Transverse colon (tissue), 4 donors: ENCODE results near the gene GRK4. TPM values are rescaled to one million over a fixed set of nuclear protein-coding genes. Genes with fewer than 3 reads are reported as not detected.
"Not testable (repeated sequence)": the region's sequence is repeated elsewhere in the genome, so short reads cannot be mapped to it uniquely, and the experiment has no call there.

ENCODE experiments used
- DNase-seq: peaks from one replicate; pipeline ENCODE4 v3.0.0-alpha.2; 2019
- H3K27ac ChIP-seq, 4 donors: fragments of 200-600 bp; sonication (generic); 2 replicates each; pipeline ENCODE4 v1.5.1; 2016 to 2018; ENCODE audit warnings: inconsistent platforms in 4 of 4
- H3K27me3 ChIP-seq: fragments of 200-600 bp; sonication (generic); 2 replicates; pipeline ENCODE4 v1.5.1; 2017; ENCODE audit warnings: inconsistent platforms
- H3K36me3 ChIP-seq, 4 donors: fragments of 200-600 bp; sonication (generic); 2 replicates each; pipeline ENCODE4 v1.5.1; 2017 to 2019; ENCODE audit warnings: inconsistent platforms in 4 of 4
- H3K4me1 ChIP-seq, 4 donors: fragments of 200-600 bp; sonication (generic); 2 replicates each; pipeline ENCODE4 v1.5.1; 2017 to 2020; ENCODE audit warnings: inconsistent platforms in 4 of 4
- H3K4me3 ChIP-seq, 4 donors: fragments of 200-600 bp; sonication (generic); 1 replicate in 1 of 4; 2 replicates in 3 of 4; pipeline versions ENCODE4 v1.5.1 to v1.6.1; 2017 to 2019; ENCODE audit warnings: inconsistent platforms in 4 of 4
- H3K9me3 ChIP-seq, 2 donors: fragments of 200-600 bp; sonication (generic); 2 replicates each; pipeline ENCODE4 v1.5.1; 2017 to 2019; ENCODE audit warnings: inconsistent platforms in 2 of 2
- EP300 ChIP-seq: sonication (generic); formaldehyde crosslinking; IDR thresholded peaks from one replicate; pipeline ENCODE4 v1.6.1; 2017; ENCODE audit warnings: antibody characterized with exemption, low read depth
- POLR2A ChIP-seq: fragments of 450-650 bp; IDR thresholded peaks from one replicate; pipeline ENCODE4 v1.6.1; 2016; ENCODE audit warnings: antibody characterized with exemption, mild to moderate bottlenecking, moderate library complexity
- POLR2AphosphoS5 ChIP-seq, 3 donors: sonication (generic); formaldehyde crosslinking; IDR thresholded peaks; one replicate each; pipeline ENCODE4 v1.6.1; 2016; ENCODE audit warnings: antibody characterized with exemption in 3 of 3
- WGBS, 2 donors: methylation state at CpG; one replicate each; pipeline ENCODE4 v1.1.5; 2018; ENCODE audit warnings: low coverage in 1 of 2; 5-methylcytosine and 5-hydroxymethylcytosine counted together
- in situ Hi-C, 4 donors: fragments of 200-750 bp; cut with MboI; loops; one replicate each; pipeline versions ENCODE4 v1.15.0 to v1.15.1; 2017; ENCODE audit warnings: low sequenced_read_pairs in 3 of 4, low pct_ligation_motif_present in 1 of 4, low pct_unique_long_range_greater_than_20kb in 1 of 4
- intact Hi-C: fragments of 100-400 bp; cut with DNase I; formaldehyde crosslinking; loops from one replicate; pipeline ENCODE4 v1.15.1; 2023; ENCODE audit warnings: low total_unique reads
- total RNA-seq, 4 donors: library from RNA; depleted of rRNA; stranded (reverse); fragments of >200 nt; gene quantifications; one replicate each; pipeline ENCODE4 v1.1.0, GENCODE V29; 2016
- TF ChIP-seq, protein P1 (sequence below), 5 experiments: fragments of 200-600 bp in 3 of 5; fragments of 450-650 bp in 2 of 5; sonication (generic) in 3 of 5; IDR thresholded peaks; 1 replicate in 2 of 5; 2 replicates in 3 of 5; pipeline ENCODE4 v1.5.1; 2016 to 2017; ENCODE audit warnings: antibody characterized with exemption in 5 of 5, inconsistent platforms in 3 of 5, mild to moderate bottlenecking in 2 of 5, moderate library complexity in 1 of 5

Gene GRK4
- total RNA-seq = 1 to 10 TPM; 2.5 to 7.9 (median 4.1) TPM

DNA sequence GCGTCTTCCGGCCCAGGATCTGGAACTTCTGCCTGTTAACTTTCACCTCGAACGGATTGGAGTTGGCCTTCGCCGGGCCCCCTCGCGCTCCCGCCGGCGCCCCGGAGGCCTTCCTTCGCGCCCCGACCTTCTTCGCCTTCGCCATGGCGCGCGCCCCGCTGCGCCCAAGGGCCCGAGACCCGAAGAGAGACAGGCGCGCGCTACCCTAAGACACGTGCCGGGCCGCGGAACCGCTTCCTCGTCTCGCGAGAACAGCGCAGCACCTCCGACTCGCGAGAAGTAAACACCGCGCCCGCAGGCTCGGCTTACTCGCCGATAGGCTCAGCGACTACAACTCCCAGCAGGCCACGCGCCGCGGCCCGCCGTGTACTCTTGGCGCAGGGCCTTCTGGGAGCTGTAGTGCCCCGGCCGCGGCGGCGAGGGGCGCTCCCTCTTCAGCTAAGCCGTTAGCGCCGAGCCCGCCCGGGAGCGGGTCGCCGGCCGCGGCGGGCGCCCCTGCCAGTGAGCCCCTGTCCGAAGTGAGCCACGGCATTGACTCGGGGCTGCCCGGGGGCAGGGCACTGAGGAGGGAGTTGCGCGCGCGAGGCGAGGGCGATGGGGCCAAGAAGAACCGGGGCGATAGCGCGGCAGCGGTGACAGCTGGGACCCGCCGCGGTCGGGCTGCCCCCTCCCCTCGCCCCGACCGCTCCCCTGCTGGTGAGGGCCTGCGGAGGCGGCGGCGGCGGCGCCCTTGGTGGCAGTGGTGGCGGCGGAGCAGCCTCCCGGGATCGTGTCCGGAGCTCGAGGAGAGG, at the start of gene GRK4, which contains the start of gene NOP14:
Gene GRK4 (plus strand): TSS at position 397 of the 791 bp plus-strand sequence. CDS start 500 bp downstream, outside the sequence.
Gene NOP14 (minus strand): TSS at position 232 of the 791 bp plus-strand sequence. CDS start 87 bp downstream, at position 145.
- in situ Hi-C loops = no loop called here
- no peaks in the 10 kb centered on the region for H3K36me3 ChIP-seq
- TF ChIP-seq POLR2AphosphoS5 (IDR thresholded peaks at IDR 0.05) = peak; percentile 59 to 87 (median 82)
- no peak for TF ChIP-seq EP300
- TF ChIP-seq, protein P1, sequence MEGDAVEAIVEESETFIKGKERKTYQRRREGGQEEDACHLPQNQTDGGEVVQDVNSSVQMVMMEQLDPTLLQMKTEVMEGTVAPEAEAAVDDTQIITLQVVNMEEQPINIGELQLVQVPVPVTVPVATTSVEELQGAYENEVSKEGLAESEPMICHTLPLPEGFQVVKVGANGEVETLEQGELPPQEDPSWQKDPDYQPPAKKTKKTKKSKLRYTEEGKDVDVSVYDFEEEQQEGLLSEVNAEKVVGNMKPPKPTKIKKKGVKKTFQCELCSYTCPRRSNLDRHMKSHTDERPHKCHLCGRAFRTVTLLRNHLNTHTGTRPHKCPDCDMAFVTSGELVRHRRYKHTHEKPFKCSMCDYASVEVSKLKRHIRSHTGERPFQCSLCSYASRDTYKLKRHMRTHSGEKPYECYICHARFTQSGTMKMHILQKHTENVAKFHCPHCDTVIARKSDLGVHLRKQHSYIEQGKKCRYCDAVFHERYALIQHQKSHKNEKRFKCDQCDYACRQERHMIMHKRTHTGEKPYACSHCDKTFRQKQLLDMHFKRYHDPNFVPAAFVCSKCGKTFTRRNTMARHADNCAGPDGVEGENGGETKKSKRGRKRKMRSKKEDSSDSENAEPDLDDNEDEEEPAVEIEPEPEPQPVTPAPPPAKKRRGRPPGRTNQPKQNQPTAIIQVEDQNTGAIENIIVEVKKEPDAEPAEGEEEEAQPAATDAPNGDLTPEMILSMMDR (IDR thresholded peaks at IDR 0.05) = peak in 3 of 5 experiments; percentile 13 to 43 (median 21)
- peak; percentile 72 for TF ChIP-seq POLR2A
- H3K4me1 ChIP-seq = peaks cover 3 to 26% (median 20%) of the 10 kb centered on the region in 4 donors
- 0% methylated on average over 71 of the region's 105 CpGs; no CpG with 5 or more reads in 1 of the 2 donors for WGBS, 2 donors
- H3K27ac ChIP-seq = peak within 1 kb of the TSS; percentile 87 to 92 (median 89)
- no peaks in the 10 kb centered on the region for H3K9me3 ChIP-seq
- H3K27me3 ChIP-seq = no peaks in the 10 kb centered on the region
- DNase-seq = peak; percentile 98
- peak within 1 kb of the TSS; percentile 85 to 100 (median 92) for H3K4me3 ChIP-seq
- intact Hi-C loops = no loop called here

DNA sequence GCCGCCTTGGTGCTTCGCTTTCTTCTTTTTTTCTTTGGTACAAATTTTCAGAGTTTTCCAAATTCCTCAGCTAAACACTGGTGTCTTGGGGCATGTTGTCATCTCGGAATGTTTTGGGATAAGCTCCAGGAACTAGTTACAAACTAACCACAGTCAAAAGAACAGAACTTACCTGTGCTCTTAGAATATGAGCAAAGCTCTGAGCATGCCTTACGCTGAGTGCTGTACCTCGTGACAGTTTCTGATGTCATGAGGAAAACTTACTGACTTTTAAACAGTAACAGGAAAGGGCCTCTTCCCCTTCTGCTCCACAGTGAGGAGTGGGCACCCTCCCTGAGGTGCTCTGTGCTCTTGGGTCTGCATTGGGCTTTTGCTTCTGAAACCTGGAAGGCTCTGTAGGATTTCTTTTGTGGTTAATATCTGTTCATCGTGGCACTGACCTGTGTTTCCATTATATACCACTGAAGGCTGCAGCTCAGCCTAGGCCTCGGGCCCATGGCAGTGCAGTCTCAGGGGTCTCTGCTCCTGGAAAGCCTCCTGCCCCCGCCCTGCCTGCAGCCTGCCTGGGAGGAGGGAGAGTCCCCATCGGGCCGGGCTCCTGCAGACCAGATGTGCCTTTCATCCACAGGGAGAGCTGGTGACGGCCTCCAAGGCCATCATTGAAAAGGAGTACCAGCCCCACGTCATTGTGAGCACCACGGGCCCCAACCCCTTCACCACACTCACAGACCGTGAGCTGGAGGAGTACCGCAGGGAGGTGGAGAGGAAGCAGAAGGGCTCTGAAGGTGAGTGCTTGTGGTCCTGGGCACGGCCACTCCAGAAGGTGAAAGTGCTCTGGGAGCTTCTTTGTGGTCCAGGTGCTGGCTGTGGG, 48.9 kb upstream of the GRK4 start:
- Histone ChIP-seq H3K4me1 (no peaks in the 10 kb centered on the region), H3K27me3 (no peaks in the 10 kb centered on the region), H3K36me3 (peaks cover 0 to 47% (median 16%) of the 10 kb centered on the region in 4 donors), H3K4me3 (no peak overlapping the region), H3K9me3 (no peaks in the 10 kb centered on the region), H3K27ac (no peak overlapping the region)
- 85 to 91% methylated on average over 6 to 12 of the region's 16 CpGs for WGBS, 2 donors
- TF ChIP-seq POLR2A (no peak), POLR2AphosphoS5 (IDR thresholded peaks at IDR 0.05) (no peak), EP300 (no peak)
- TF ChIP-seq, protein P1 (IDR thresholded peaks at IDR 0.05) = no peak
- intact Hi-C loops = no loop called here
- in situ Hi-C loops = no loop called here
- no peak for DNase-seq

DNA sequence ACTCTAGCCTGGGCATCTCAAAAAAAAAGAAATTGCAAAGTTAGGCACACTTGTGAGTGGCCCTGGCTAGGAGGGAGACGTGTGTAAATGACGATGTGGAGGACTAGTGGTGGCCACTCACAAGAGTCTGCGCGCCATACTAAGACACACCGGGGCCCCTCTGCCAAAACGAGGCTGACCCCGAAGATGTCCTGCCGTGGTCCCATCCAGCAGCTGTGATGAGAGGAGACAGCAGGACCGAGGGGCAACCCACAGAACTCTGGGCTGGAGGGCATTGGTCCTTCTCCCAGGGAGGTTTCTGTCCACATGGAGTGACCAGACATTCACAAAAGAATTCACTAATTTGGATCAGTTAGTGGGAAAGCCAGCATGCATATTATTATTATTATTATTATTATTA, 47.6 kb upstream of the GRK4 start:
- 93% methylated on average over 3 to 9 of the region's 9 CpGs for WGBS, 2 donors
- H3K4me3 ChIP-seq = no peak overlapping the region
- in situ Hi-C loops = no loop called here
- H3K27me3 ChIP-seq = no peaks in the 10 kb centered on the region
- intact Hi-C loops = no loop called here
- DNase-seq = no peak
- no peaks in the 10 kb centered on the region for H3K9me3 ChIP-seq
- no peak overlapping the region for H3K27ac ChIP-seq
- no peaks in the 10 kb centered on the region for H3K4me1 ChIP-seq
- peaks cover 0 to 43% (median 16%) of the 10 kb centered on the region in 4 donors for H3K36me3 ChIP-seq
- TF ChIP-seq EP300 = no peak
- TF ChIP-seq POLR2AphosphoS5 (IDR thresholded peaks at IDR 0.05) = no peak
- TF ChIP-seq POLR2A = no peak
- TF ChIP-seq, protein P1 (IDR thresholded peaks at IDR 0.05) = no peak

DNA sequence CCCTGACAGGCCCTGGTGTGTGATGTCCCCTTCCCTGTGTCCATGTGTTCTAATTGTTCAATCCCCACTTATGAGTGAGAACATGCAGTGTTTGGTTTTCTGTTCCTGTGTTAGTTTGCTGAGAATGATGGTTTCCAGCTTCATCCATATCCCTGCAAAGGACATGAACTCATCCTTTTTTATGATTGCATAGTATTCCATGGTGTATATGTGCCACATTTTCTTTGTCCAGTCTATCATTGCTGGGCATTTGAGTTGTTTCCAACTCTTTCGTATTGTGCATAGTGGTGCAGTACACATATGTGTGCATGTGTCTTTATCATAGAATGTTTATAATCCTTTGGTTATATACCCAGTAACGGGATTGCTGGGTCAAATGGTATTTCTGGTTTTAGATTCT, 46.7 kb upstream of the GRK4 start:
- intact Hi-C loops, H3K4me3 ChIP-seq, H3K27me3 ChIP-seq, DNase-seq, in situ Hi-C loops, H3K4me1 ChIP-seq, H3K9me3 ChIP-seq, H3K27ac ChIP-seq: not testable (repeated sequence)
- WGBS, 2 donors = 98 to 100% methylated on average over 1 to 2 of the region's 2 CpGs
- H3K36me3 ChIP-seq = peaks cover 0 to 41% (median 16%) of the 10 kb centered on the region in 4 donors

DNA sequence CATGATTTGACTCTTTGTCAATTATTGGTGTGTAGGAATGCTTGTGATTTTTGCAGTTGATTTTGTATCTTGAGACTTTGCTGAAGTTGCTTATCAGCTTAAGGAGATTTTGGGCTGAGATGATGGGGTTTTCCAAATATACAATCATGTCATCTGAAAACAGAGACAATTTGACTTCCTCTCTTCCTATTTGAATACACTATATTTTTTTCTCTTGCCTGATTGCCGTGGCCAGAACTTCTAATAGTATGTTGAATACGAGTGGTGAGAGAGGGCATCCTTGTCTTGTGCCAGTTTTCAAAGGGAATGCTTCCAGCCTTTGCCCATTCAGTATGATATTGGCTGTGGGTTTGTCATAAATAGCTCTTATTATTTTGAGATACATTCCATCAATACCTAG, 45.1 kb upstream of the GRK4 start:
- WGBS, 2 donors = 71 to 76% methylated on average over 1 to 2 of the region's 2 CpGs
- H3K4me1 ChIP-seq = peaks cover 4 to 11% (median 8%) of the 10 kb centered on the region in 4 donors
- in situ Hi-C loops, DNase-seq, H3K4me3 ChIP-seq, H3K27ac ChIP-seq, H3K27me3 ChIP-seq, intact Hi-C loops, H3K9me3 ChIP-seq: not testable (repeated sequence)
- peaks cover 0 to 37% (median 10%) of the 10 kb centered on the region in 4 donors for H3K36me3 ChIP-seq

DNA sequence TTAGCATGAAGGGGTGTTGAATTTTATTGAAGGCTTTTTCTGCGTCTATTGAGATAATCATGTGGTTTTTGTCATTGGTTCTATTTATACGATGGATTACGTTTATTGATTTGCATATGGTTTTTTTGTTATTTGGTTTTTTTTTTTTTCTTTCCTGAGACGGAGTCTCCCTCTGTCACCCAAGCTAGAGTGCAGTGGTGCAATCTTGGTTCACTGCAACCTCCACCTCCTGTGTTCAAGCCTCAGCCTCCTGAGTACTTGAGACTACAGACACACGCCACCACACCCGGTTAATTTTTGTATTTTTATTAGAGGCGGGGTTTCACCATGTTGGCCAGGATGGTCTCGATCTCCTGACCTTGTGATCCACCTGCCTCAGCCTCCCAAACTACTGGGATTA, 44.7 kb upstream of the GRK4 start:
- intact Hi-C loops, H3K9me3 ChIP-seq, H3K27me3 ChIP-seq, DNase-seq, H3K27ac ChIP-seq, in situ Hi-C loops, H3K4me3 ChIP-seq: not testable (repeated sequence)
- H3K36me3 ChIP-seq = peaks cover 0 to 35% (median 8%) of the 10 kb centered on the region in 4 donors
- H3K4me1 ChIP-seq = peaks cover 4 to 12% (median 8%) of the 10 kb centered on the region in 4 donors
- 81 to 86% methylated on average over 8 of the region's 8 CpGs for WGBS, 2 donors
